DMS153 treated with DMSO at 0.1 percent for 48 hours (cell line): ENCODE results near the gene DENND6A.
"Not testable (repeated sequence)": the region's sequence is repeated elsewhere in the genome, so short reads cannot be mapped to it uniquely, and the experiment has no call there.

Experiments used
- DNase-seq: peaks from one replicate; lab custom pipeline; 2025; ENCODE audit not compliant: unreplicated experiment; lab: John Stamatoyannopoulos, UW

DENND6A gene

DNA sequence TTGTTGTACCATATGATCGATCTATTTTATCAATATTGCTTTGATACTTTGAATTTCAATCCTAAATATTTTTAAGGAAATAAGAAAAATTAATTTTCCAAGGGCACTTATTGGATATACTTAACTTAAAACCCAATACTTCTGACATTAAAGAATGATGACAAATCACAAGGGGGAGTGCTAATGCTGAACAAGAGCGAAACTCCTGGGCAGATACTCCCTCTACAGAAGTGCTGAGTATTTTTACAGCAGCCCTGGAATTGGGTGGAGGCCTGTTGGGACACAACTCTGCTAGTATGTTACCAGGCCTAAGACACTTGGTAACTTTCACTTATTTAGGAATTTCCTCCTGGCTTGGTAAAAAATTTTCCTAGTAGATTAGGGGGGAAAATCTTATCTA lies 46.2 kb downstream of the DENND6A start:
- DNase-seq, result no peak

- no peak for DNase-seq
Observed at GRCh38 chr3:57644740-57645139, 48.1 kb downstream of the DENND6A start.

GRCh38 chr3:57637391-57637790 lies 55.5 kb downstream of the DENND6A start:
- no peak for DNase-seq

DNA sequence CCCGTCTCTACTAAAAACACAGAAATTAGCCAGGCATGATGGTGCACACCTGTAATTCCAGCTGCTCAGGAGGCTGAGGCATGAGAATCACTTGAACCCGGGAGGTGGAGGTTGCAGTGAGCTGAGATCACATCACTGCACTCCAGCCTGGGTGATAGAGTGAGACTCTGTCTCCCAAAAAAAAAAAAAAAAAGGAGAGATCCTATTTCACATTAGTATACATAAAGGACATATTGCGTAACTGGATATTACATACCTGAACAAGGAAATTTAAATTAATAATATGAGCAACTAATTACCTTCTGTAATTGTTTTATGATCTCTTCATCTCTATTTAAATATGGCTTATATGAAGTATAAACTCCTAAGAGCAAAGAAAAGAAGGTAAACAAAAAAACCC lies 58.6 kb downstream of the DENND6A start:
- DNase-seq, result not testable (repeated sequence)

GRCh38 chr3:57627976-57628375 lies 64.9 kb downstream of the DENND6A start:
- no peak for DNase-seq

- no peak for DNase-seq
Observed at GRCh38 chr3:57624801-57625200, 68.1 kb downstream of the DENND6A start.

GRCh38 chr3:57622362-57622761 lies 70.5 kb downstream of the DENND6A start:
- no peak for DNase-seq

GRCh38 chr3:57617739-57618138 lies 75.1 kb downstream of the DENND6A start:
- no peak for DNase-seq

DNA sequence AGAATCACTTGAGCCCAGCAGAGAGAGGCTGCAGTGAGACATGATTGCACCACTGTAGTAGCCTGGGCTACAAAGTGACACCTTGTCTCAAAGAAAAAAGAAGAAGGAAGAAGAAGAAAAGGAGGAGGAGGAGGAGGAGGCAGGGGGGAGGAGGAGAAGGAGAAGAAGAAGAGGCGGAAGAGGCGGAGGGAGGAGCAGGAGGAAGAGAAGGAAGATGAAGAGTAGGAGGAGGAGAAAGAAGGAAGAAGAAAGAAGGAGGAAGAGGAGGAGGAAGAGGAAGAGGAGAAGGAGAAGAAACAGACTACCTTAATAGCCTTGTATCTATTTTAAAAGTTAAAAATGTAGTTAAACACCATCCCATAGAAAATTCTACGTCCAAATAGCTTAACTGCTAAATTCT lies 76.6 kb downstream of the DENND6A start:
- DNase-seq, result no peak

GRCh38 chr3:57611870-57612269 lies 81.0 kb downstream of the DENND6A start:
- DNase-seq, result not testable (repeated sequence)

DNA sequence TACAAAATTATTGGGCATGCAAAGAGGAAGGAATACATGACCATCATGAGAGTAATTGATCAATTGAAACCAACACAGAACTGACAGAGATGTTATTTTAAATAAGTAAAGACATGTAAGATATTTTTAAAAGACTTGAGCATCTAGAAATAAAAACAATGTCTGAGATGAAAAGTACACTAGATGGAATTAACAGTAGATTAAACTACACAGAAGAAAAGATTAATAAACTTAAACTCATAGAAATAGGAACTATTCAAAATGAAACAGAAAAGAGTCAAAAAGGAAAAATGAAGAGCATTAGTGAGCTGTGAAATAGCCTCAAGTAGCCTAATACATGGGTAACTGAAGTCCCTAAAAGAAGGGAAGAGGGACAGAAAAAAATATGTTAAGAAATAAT lies 87.2 kb downstream of the DENND6A start:
- no peak for DNase-seq

DNA sequence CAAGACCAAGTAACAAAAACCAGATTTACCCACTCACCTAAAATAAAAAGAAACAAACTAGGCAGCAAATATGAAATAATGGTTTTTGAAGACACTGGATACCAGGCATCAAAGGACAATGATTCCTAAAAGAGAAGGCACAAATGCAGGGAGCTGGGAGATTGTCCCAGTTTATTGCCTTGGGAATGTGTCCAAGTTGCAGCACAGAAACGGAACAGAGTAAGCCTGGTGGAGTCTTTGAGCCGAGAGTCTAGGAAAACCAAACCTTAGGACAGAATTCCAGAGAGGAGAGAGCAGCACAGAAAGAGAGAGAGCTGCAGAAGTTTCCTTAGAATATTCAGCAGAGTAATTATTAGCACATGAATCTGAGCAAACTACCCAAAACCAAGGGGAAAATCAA lies 87.9 kb downstream of the DENND6A start:
- no peak for DNase-seq

DNA sequence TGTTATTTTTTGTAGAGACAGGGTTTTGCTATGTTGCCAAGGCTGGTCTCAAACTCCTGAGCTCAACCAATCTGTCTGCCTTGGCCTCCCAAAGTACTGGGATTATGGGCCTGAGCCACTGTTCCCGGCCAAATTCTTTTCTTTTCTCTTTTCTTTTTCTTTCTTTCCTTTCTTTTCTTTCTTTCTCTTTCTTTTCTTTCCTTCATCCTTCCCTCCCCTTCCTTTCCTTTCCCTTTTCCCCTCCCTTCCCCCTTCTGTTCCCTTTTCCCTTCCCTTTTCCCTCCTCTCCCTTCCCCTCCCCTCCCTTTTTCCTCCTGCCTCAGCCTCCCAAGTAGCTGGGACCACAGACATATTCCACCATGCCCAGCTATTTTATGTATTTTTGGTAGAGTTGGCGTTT lies 92.7 kb downstream of the DENND6A start:
- no peak for DNase-seq

- DNase-seq, result no peak
Observed at GRCh38 chr3:57598765-57599360, 94.0 kb downstream of the DENND6A start.

DNA sequence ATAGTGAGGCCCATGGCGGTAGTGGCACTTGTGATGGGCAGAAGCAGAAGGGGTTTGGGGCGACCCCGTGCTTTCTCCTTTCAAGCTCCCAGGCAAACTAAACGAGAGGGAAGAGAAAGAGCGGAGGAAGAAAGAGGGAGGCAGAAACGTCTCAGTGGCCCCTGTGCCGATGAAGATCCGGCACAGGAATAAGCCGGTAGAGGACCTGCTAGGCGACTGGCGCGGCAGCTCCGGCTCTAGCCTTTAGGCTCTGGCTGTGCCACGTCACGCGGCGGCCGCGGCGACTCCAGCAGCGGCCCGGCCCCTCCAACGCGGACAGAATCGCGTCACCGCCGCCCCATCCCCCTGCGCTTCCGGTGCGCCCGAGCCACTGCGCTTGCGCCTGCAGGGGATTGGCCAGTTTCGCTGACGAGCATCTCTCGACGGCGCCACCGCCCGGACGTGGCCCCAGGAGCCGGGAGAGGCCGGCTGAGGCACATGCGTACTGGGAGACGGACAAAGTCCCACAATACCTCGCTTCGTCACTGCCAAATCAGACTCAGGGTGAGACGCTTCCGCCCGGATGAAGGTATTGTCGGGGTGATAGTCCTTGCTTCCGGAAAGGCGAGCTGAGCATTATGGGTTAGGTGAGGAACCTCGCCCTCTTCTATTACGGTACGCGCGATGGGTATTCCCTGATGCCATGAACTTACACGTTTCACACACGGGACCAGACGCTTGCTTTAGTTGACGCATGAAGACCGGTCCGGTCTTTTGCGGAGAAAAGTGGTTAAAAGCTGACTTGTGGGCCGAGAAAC lies 95.6 kb downstream of the DENND6A start, which contains the start of gene ARF4:
ARF4 (minus strand) TSS at position 218 of the 797 bp plus-strand sequence; CDS start at position 14, 204 bp downstream.
- peak; percentile 81 for DNase-seq

DNA sequence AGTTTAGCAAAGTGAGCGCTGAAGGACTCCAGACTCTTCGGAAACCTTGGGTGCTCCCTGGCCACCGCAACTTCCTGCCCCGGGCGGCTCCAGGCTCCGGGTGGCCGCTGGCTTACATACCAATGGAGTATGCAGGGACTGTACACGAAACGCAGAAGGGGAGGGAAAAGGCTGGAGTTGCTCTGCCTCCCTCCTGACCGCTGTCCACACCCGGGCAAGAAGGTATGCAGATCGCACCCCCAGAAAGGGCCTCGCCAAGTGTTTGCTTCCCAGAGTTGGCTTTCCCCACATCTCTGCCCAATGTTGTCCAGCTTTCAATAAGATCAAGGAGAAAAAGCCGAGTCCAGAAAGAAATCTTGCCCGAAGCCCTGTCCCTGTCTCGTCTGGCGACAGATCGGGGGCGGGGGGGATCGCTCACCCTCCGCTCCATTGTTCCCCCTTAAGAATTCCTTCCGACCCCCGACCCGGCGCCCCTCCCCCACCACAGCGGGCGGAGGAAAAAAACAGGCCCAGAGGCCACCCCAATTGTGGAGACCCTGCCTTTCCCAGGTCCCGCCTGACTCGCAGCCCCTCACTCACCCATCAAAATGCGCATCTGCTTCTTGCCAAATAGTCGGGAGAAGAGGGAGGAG lies 96.3 kb downstream of the DENND6A start:
- DNase-seq, result no peak

- DNase-seq, result no peak
Observed at GRCh38 chr3:57594576-57594975, 98.3 kb downstream of the DENND6A start.

GRCh38 chr3:57594144-57594543 lies 98.7 kb downstream of the DENND6A start:
- no peak for DNase-seq

DNA sequence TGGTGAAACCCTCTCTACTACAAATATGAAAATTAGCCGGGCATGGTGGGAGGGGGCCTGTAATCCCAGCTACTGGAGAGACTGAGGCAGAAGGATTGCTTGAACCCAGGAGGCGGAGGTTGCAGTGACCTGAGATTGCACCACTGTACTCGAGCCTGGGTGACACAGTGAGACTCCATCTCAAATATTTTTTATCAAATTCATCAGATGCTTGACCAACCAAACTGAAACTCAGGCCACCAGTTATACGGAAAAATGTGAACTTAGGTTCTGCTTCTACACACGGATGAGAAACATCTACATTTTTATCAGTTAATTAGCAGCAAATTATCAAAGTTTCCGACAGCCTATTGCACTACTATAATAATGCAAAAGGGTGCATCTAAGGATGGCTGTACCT lies 100.6 kb downstream of the DENND6A start:
- DNase-seq, result no peak

- DNase-seq, result no peak
Observed at GRCh38 chr3:57587905-57588304, 105.0 kb downstream of the DENND6A start.

DNA sequence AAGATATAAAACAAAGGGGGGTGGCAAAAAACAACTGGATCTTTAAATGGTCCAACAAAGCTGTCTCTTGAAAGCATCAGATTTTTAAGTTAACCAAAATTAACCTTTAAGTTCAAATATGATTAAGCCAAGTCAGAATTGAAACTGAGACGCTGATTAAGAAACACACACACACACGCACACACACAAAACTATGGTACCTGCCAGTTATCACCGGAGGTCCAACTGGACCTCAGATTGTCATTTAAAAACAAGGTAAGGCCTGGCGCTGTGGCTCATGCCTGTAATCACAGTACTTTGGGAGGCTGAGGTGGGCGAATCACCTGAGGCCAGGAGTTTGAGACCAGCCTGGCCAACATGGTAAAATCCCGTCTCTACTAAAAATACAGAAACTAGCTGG lies 106.1 kb downstream of the DENND6A start:
- no peak for DNase-seq

DNA sequence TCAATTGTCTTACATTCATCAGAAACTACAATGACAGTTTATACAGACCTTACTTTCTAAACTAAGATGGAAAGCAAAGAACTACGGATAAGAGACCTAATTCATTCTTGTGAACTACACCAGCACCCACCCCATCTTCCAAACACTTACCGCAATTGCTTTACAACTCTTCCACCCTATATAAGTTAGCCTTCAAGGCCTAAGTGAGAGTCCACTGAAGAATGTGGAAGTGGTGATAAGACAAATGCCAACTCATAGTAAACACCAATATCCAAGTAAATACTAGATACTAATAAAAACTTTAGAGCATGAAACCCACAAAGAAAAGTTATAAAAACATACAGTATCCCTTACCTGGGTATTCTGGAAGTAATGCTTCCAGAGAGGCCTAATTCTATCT lies 109.3 kb downstream of the DENND6A start:
- DNase-seq, result no peak
